HUDEP-2 (cell line): ENCODE measurements around the gene LINGO3.
A peak's percentile ranks its signal among the peaks of the same experiment; 100 is the strongest.

Experiments
- DNase-seq, 76 experiments: peaks; one replicate each; lab custom pipeline; 2025; ENCODE audit not compliant: unreplicated experiment in 76 of 76; lab: John Stamatoyannopoulos, UW

The LINGO3 gene

GRCh38 chr19:2340496-2341243 is 32.7 kb upstream of the LINGO3 start:
- no peak for DNase-seq

- no peak for DNase-seq
Observed at GRCh38 chr19:2339644-2340310, 31.8 kb upstream of the LINGO3 start.

GRCh38 chr19:2338751-2339643 is 31.0 kb upstream of the LINGO3 start:
- DNase-seq: no peak

GRCh38 chr19:2338055-2338615 is 30.2 kb upstream of the LINGO3 start:
- no peak for DNase-seq

- peak in 2 of 76 experiments; percentile 15 to 17 for DNase-seq
Observed at GRCh38 chr19:2337329-2337707, 29.4 kb upstream of the LINGO3 start.

- DNase-seq: no peak
Observed at GRCh38 chr19:2336528-2337328, 28.8 kb upstream of the LINGO3 start.

GRCh38 chr19:2335848-2336247 is 27.9 kb upstream of the LINGO3 start:
- no peak for DNase-seq

GRCh38 chr19:2334986-2335846 is 27.3 kb upstream of the LINGO3 start:
- DNase-seq: peak in 1 of 76 experiments; percentile 16

GRCh38 chr19:2334426-2334825 is 26.5 kb upstream of the LINGO3 start:
- DNase-seq: no peak

- peak in 4 of 76 experiments; percentile 18 to 23 (median 22) for DNase-seq
Observed at GRCh38 chr19:2333807-2334211, 25.9 kb upstream of the LINGO3 start.

- no peak for DNase-seq
Observed at GRCh38 chr19:2333027-2333806, 25.3 kb upstream of the LINGO3 start.

- no peak for DNase-seq
Observed at GRCh38 chr19:2332341-2333026, 24.5 kb upstream of the LINGO3 start.

GRCh38 chr19:2331601-2332246 is 23.8 kb upstream of the LINGO3 start:
- no peak for DNase-seq

- no peak for DNase-seq
Observed at GRCh38 chr19:2330632-2331284, 22.8 kb upstream of the LINGO3 start.

GRCh38 chr19:2330255-2330631 is 22.3 kb upstream of the LINGO3 start:
- no peak for DNase-seq

GRCh38 chr19:2329501-2329916 is 21.6 kb upstream of the LINGO3 start:
- no peak for DNase-seq

- DNase-seq: no peak
Observed at GRCh38 chr19:2329149-2329478, 21.2 kb upstream of the LINGO3 start.
